HG03460 (cell line): ENCODE measurements around the gene KIAA0232.
"Not testable (repeated sequence)": the region's sequence is repeated elsewhere in the genome, so short reads cannot be mapped to it uniquely, and the experiment has no call there.

Experiments used
- ATAC-seq: cut with Tn5 transposase; IDR thresholded peaks from one replicate; pipeline ENCODE4 v1.9.1; 2021; ENCODE audit not compliant: unreplicated experiment

The KIAA0232 gene

GRCh38 chr4:6775746-6776145 lies 6.8 kb upstream of the KIAA0232 start:
- no peak for ATAC-seq

- ATAC-seq, result no peak
Measured at GRCh38 chr4:6776920-6777635, 5.4 kb upstream of the KIAA0232 start.

GRCh38 chr4:6777636-6778281 lies 4.8 kb upstream of the KIAA0232 start:
- ATAC-seq, result no peak

GRCh38 chr4:6778435-6778834 lies 4.1 kb upstream of the KIAA0232 start:
- ATAC-seq, result no peak

- ATAC-seq, result no peak
Measured at GRCh38 chr4:6779667-6780565, 2.6 kb upstream of the KIAA0232 start.

GRCh38 chr4:6781113-6781512 lies 1.4 kb upstream of the KIAA0232 start:
- ATAC-seq, result no peak

GRCh38 chr4:6781561-6781960 lies 966 bp upstream of the KIAA0232 start:
- no peak for ATAC-seq

GRCh38 chr4:6782846-6783110 lies 251 bp downstream of the KIAA0232 start:
- no peak for ATAC-seq

- ATAC-seq, result peak; percentile 73
Measured at GRCh38 chr4:6783111-6783981, 819 bp downstream of the KIAA0232 start.

- no peak for ATAC-seq
Measured at GRCh38 chr4:6785572-6785925, 3.0 kb downstream of the KIAA0232 start.

GRCh38 chr4:6788123-6788522 lies 5.6 kb downstream of the KIAA0232 start:
- ATAC-seq, result no peak

- not testable (repeated sequence) for ATAC-seq
Measured at GRCh38 chr4:6791245-6791644, 8.7 kb downstream of the KIAA0232 start.

- ATAC-seq, result not testable (repeated sequence)
Measured at GRCh38 chr4:6791796-6792195, 9.3 kb downstream of the KIAA0232 start.

GRCh38 chr4:6794189-6794588 lies 11.7 kb downstream of the KIAA0232 start:
- no peak for ATAC-seq

GRCh38 chr4:6795821-6796220 lies 13.3 kb downstream of the KIAA0232 start:
- ATAC-seq, result no peak

- ATAC-seq, result not testable (repeated sequence)
Measured at GRCh38 chr4:6797368-6797767, 14.8 kb downstream of the KIAA0232 start.

- no peak for ATAC-seq
Measured at GRCh38 chr4:6799091-6799490, 16.6 kb downstream of the KIAA0232 start.

GRCh38 chr4:6802025-6802424 lies 19.5 kb downstream of the KIAA0232 start:
- ATAC-seq, result no peak

- no peak for ATAC-seq
Measured at GRCh38 chr4:6802626-6803025, 20.1 kb downstream of the KIAA0232 start.

- ATAC-seq, result no peak
Measured at GRCh38 chr4:6803246-6803645, 20.7 kb downstream of the KIAA0232 start.
